Measurements from ENCODE around the gene PYY. TPM values are rescaled to one million over a fixed set of nuclear protein-coding genes. Genes with fewer than 3 reads are reported as not detected.

The PYY gene
- total RNA-seq, 1 donor from 2014 or later: not detected

DNA sequence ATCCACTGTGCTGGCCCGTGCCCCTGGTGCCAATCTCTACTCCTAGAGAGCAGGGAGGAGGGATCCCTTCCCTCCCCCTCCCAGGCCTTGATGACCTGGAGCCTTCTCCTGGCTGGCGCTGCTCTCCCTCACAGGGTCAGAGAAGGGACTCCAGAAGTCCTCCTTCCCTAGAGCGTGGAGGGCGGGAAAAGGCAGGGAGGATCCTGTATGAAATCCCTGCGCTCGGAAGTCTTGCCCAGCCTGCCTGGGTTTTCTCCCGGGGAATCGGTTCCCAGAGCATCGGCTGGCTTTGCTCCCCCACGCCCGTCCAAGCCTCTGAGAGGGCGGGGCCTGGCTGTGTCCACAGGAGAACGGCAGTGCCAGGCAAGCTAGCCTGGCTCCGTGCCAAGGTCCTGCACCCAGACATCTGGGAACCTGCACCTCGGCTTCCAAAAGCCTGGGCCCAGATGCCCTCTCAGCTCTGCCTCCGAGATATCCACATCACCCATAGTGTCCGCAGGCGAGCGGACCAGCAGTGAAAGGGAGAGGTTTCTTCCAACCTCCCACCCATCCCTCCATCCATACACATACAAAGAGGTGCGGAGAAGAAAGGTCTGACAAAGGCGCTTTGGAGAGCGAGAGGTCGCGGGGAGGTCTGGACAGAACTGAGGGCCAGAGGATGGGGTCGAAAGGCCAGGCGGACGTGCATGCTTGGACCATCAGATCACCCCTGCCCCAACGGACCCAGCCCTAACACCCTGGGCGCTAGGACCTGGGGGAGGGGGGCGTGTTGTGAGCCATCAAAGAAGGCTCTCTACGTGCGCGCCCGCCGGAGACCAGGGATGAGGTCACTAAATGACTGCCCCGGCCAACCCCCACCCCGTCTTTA is 47.5 kb downstream of the PYY start:
- Histone ChIP-seq H3K4me3 (peak overlapping the region; percentile 93), H3K27me3 (ENCODE audit: low read depth) (no peaks in the 10 kb centered on the region), H3K36me3 (no peaks in the 10 kb centered on the region), H3K9me3 (replicated peaks) (no peaks in the 10 kb centered on the region), H3K4me1 (peaks cover 43% of the 10 kb centered on the region), H3K27ac (replicated peaks) (peak overlapping the region; percentile 79)
- DNase-seq: peak; percentile 73
- TF ChIP-seq, protein P1, sequence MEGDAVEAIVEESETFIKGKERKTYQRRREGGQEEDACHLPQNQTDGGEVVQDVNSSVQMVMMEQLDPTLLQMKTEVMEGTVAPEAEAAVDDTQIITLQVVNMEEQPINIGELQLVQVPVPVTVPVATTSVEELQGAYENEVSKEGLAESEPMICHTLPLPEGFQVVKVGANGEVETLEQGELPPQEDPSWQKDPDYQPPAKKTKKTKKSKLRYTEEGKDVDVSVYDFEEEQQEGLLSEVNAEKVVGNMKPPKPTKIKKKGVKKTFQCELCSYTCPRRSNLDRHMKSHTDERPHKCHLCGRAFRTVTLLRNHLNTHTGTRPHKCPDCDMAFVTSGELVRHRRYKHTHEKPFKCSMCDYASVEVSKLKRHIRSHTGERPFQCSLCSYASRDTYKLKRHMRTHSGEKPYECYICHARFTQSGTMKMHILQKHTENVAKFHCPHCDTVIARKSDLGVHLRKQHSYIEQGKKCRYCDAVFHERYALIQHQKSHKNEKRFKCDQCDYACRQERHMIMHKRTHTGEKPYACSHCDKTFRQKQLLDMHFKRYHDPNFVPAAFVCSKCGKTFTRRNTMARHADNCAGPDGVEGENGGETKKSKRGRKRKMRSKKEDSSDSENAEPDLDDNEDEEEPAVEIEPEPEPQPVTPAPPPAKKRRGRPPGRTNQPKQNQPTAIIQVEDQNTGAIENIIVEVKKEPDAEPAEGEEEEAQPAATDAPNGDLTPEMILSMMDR (IDR thresholded peaks at IDR 0.05; ENCODE audit: borderline replicate concordance): no peak
- intact Hi-C loops (cut with micrococcal nuclease): no loop called here

DNA sequence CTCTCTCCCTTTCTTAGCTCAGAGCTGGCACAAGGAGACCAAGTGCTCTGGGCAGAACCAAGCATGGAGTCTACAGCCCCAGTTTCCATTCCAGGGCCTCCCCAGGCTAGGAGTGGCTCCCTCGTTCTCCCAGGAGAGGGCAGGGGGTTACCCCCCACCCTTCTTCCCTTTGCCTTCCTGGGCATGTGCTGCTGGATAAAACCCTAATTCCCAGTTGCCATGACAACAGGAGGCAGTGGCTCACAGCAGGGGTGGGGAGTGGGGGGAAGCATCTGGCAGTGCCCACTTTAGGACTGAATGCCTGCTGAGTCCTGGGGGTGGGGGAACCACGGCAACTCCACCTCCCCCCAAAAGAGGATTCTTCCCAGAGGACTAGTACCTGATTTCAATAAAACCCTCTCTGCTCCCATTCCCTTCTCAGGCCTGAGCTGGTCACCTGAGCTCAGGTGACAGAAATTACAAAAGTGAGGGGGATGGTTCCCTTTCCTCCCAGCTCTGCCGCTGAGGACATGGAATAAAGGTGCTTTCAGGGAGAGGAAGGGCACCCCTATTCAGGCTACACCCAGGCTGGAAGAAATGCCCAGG is 48.2 kb downstream of the PYY start:
- Histone ChIP-seq H3K36me3 (no peaks in the 10 kb centered on the region), H3K9me3 (replicated peaks) (no peaks in the 10 kb centered on the region), H3K4me3 (peak overlapping the region; percentile 93), H3K27ac (replicated peaks) (no peak overlapping the region), H3K27me3 (ENCODE audit: low read depth) (no peaks in the 10 kb centered on the region), H3K4me1 (peaks cover 46% of the 10 kb centered on the region)
- TF ChIP-seq, protein P1 (IDR thresholded peaks at IDR 0.05; ENCODE audit: borderline replicate concordance): no peak
- intact Hi-C loops (cut with micrococcal nuclease): no loop called here
- DNase-seq: no peak

Other genes with a start within 250 kb of the PYY start
- 0.14 TPM for gene SOST, start 195.1 kb downstream of the PYY start, total RNA-seq
- gene DUSP3, start 175.0 kb downstream of the PYY start, total RNA-seq: 293 TPM
- 0.05 TPM for gene CFAP97D1, start 173.5 kb downstream of the PYY start, total RNA-seq
- gene MPP3, start 120.8 kb downstream of the PYY start, total RNA-seq: 35.2 TPM
- 12.6 TPM for gene CD300LG, start 106.8 kb downstream of the PYY start, total RNA-seq
- 12.1 TPM for gene MPP2, start 46.4 kb downstream of the PYY start, total RNA-seq
- gene PPY, start 11.5 kb downstream of the PYY start, total RNA-seq: not detected
- 0.11 TPM for gene NAGS, start 50.7 kb upstream of the PYY start, total RNA-seq
- 18.3 TPM for gene TMEM101, start 61.0 kb upstream of the PYY start, total RNA-seq
- gene LSM12, start 112.7 kb upstream of the PYY start, total RNA-seq: 41.2 TPM
- 29.3 TPM for gene G6PC3, start 116.8 kb upstream of the PYY start, total RNA-seq
- 62.6 TPM for gene HDAC5, start 169.7 kb upstream of the PYY start, total RNA-seq
- 0.27 TPM for gene HROB, start 188.0 kb upstream of the PYY start, total RNA-seq
- gene ASB16, start 216.8 kb upstream of the PYY start, total RNA-seq: 12.9 TPM
- 20.9 TPM for gene TMUB2, start 233.0 kb upstream of the PYY start, total RNA-seq
- gene ATXN7L3, start 245.9 kb upstream of the PYY start, total RNA-seq: 28.7 TPM

All from left ventricle myocardium inferior (tissue), 1 donor.